ENCODE data around the gene ARHGAP32. TPM values are rescaled to one million over a fixed set of nuclear protein-coding genes. Genes with fewer than 3 reads are reported as not detected.

The ARHGAP32 gene
- total RNA-seq, 3 donors from 2014 or later, result 44.2 to 95.5 (median 62.0) TPM

DNA sequence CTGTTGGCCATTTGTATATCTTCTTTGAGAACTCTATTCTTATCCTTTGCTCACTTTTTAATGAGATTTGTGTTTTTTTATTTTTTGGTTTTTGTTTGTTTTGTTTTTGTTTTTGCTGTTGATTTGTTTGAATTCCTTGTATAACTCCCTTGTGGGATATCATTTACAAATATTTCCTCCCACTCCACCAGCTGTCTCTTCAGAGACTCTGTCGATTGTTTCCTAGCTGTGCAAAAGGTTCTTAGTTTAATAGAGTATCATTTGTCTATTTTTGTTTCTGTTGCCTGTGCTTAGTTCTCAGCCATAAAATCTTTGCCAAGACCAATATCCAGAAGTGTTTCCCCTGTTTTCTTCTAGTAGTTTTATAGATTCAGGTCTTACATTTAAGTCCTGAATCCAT lies 82.4 kb downstream of the ARHGAP32 start:
- Histone ChIP-seq H3K4me3 (no peak overlapping the region), H3K4me1 (ENCODE audit: low read depth) (no peaks in the 10 kb centered on the region), H3K9me3 (peaks cover 3% of the 10 kb centered on the region), H3K36me3 (ENCODE audit: low read depth) (no peaks in the 10 kb centered on the region)
- DNase-seq (no peak), ATAC-seq (no peak)
- no peak for TF ChIP-seq CTCF (IDR thresholded peaks at IDR 0.05)
- intact Hi-C loops (cut with DNase I, micrococcal nuclease), result no loop called here

DNA sequence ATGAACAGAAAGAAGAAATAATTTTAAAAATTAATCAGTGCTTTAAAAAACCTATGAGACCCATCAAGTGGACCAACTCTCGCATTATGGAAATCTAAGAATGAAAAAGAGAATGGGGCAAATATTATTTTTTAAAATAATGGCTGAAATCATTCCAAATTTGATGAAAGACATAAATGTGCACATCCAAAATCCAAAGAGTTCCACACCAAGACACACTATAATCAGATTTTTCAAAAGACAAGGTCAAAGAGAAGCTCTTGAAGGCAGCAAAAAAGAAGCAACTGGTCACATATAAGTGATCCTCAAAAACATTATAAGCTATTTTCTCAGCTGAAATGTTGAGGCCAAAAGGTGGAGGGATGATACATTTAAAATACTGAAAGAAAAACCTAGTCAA lies 85.3 kb downstream of the ARHGAP32 start:
- H3K36me3 ChIP-seq (ENCODE audit: low read depth), result no peaks in the 10 kb centered on the region
- no peak overlapping the region for H3K4me3 ChIP-seq
- no peak for ATAC-seq
- H3K9me3 ChIP-seq, result peaks cover 7% of the 10 kb centered on the region
- TF ChIP-seq CTCF (IDR thresholded peaks at IDR 0.05), result no peak
- no peaks in the 10 kb centered on the region for H3K4me1 ChIP-seq (ENCODE audit: low read depth)
- DNase-seq, result no peak
- intact Hi-C loops (cut with DNase I, micrococcal nuclease), result no loop called here

GRCh38 chr11:129102756-129103155 lies 89.4 kb downstream of the ARHGAP32 start:
- intact Hi-C loops (cut with DNase I, micrococcal nuclease), result no loop called here
- ATAC-seq (no peak), DNase-seq (no peak)
- Histone ChIP-seq H3K4me3 (no peak overlapping the region), H3K9me3 (peaks cover 9% of the 10 kb centered on the region), H3K36me3 (ENCODE audit: low read depth) (no peaks in the 10 kb centered on the region), H3K4me1 (ENCODE audit: low read depth) (no peaks in the 10 kb centered on the region)
- no peak for TF ChIP-seq CTCF (IDR thresholded peaks at IDR 0.05)

- peaks cover 9% of the 10 kb centered on the region for H3K9me3 ChIP-seq
- intact Hi-C loops (cut with DNase I, micrococcal nuclease), result no loop called here
- DNase-seq (no peak), ATAC-seq (no peak)
- H3K36me3 ChIP-seq (ENCODE audit: low read depth), result no peaks in the 10 kb centered on the region
- no peak for TF ChIP-seq CTCF (IDR thresholded peaks at IDR 0.05)
- no peak overlapping the region for H3K4me3 ChIP-seq
- H3K4me1 ChIP-seq (ENCODE audit: low read depth), result no peaks in the 10 kb centered on the region
Observed at GRCh38 chr11:129102225-129102624, 89.9 kb downstream of the ARHGAP32 start.

DNA sequence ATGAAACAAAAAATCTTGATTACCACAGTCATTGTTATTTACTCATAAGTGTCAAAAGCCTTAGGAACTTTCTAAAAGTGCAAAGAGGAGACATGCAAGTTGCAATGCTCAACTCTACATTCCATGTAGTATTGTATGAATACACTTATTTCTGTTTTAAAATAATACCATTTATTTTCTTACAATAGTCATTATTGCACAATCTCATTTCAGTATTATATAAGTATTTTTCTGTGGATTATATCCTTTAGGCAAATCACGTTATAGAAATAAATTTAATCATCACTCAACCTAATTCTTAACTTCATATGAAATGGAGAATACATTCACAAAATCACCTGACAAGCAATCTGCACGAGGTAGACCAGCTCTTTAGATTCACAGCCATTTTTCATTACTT lies 98.8 kb downstream of the ARHGAP32 start:
- H3K36me3 ChIP-seq (ENCODE audit: low read depth), result no peaks in the 10 kb centered on the region
- intact Hi-C loops (cut with DNase I, micrococcal nuclease), result no loop called here
- no peak overlapping the region for H3K4me3 ChIP-seq
- TF ChIP-seq CTCF (IDR thresholded peaks at IDR 0.05), result no peak
- no peak for ATAC-seq
- peaks cover 3% of the 10 kb centered on the region for H3K9me3 ChIP-seq
- H3K4me1 ChIP-seq (ENCODE audit: low read depth), result no peaks in the 10 kb centered on the region
- DNase-seq, result no peak

GRCh38 chr11:129090056-129090455 lies 102.1 kb downstream of the ARHGAP32 start:
- no peak overlapping the region for H3K4me3 ChIP-seq
- TF ChIP-seq CTCF (IDR thresholded peaks at IDR 0.05), result no peak
- ATAC-seq, result no peak
- DNase-seq, result no peak
- H3K36me3 ChIP-seq (ENCODE audit: low read depth), result no peaks in the 10 kb centered on the region
- H3K9me3 ChIP-seq, result no peaks in the 10 kb centered on the region
- no peaks in the 10 kb centered on the region for H3K4me1 ChIP-seq (ENCODE audit: low read depth)
- intact Hi-C loops (cut with DNase I, micrococcal nuclease), result no loop called here
